HG03159 (cell line): Measurements from ENCODE around the gene KNDC1.
"Not testable (repeated sequence)": the region's sequence is repeated elsewhere in the genome, so short reads cannot be mapped to it uniquely, and the experiment has no call there.

Source experiments
- ATAC-seq: cut with Tn5 transposase; IDR thresholded peaks from one replicate; pipeline ENCODE4 v1.9.1; 2021; ENCODE audit warnings: mild to moderate bottlenecking, moderate library complexity; ENCODE audit not compliant: unreplicated experiment

Gene KNDC1

GRCh38 chr10:133139551-133140065 lies 20.4 kb upstream of the KNDC1 start:
- no peak for ATAC-seq

DNA sequence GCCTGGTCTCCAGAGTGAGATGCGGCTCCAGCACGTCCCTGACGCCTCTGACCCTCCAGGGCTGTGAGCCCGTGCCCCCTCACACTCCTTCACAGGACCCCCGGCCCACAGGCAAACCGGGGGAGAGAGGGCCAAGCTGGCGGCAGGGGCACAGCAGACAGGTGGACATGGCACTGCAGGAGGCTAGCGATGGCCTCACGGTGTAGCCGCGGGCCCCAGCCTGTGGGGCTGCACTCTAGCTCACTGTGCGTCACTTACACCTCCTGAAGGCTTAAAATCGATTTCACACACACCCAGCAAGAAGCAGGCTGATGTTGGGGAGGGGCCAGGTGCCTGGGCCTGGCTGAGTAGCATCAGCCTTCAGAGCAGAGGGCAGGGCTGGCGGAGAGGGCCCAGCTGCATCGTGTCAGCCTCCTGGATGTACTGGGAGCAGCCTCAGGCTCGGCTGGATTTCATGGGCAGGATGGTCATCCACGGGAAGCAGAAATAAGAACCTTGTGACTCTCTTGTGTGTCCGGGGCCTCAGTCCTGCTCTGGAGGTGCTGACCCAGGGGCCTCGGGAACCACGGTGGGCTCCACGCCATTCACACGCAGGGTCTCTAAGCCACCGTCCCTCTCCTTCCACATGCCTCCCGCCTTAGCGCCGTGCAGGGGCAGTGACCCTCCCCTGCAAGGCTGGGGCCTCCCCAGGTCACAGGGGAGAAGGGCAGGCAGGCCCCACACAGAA lies 19.4 kb upstream of the KNDC1 start:
- no peak for ATAC-seq

GRCh38 chr10:133141144-133141957 lies 18.7 kb upstream of the KNDC1 start:
- no peak for ATAC-seq

GRCh38 chr10:133141958-133142340 lies 18.1 kb upstream of the KNDC1 start:
- ATAC-seq, result no peak

DNA sequence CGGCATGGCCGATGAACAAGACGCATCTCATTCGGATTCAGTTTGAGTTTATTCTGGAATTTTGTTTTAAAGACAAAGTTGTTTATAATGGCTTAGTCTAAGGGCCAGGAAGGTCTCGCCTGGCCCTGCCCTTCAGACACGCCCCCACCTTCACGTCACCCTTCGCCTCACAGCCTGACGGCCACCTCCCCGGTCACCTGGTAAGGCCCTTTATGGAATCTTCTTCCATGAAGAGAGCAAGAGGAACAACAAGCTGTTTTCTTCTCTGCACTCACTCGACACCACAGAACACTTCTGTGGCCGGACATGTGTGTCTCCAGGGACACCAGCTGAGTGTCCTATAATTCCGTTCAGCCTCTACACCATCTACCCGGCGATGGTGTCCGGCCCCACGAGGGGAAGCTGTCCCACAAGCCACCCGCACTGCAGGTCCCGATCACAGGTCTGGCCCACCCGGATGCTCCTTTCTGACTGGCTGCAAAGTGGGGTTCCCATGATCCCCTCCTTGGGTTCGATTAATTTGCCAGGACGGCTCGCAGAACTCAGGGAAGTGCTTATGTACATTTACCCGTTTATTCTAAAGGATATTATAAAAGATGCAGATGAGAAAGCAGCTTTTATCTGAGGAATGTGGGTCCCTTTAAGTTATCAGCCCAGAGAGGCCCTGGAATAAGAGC lies 17.4 kb upstream of the KNDC1 start:
- ATAC-seq, result no peak

GRCh38 chr10:133143200-133143533 lies 16.9 kb upstream of the KNDC1 start:
- ATAC-seq, result no peak

GRCh38 chr10:133143546-133143945 lies 16.5 kb upstream of the KNDC1 start:
- no peak for ATAC-seq

DNA sequence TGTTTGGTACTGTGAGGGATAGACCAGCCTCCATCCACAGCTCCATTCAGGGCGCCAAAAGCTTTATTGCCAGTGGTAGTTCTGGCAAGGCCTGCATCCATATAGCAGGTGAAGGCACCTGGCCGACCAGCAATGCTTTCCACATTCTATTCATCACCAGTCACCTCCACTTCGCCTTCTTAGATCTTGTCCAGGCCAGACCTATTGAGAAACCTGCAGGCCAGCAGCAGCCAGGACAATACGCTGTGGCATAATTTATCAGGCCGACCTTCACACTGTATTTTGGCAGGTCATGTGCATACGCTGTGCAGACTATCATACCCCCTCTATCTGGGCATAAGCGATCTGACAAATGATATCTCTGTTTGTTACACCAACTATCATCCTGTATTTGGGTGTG lies 15.2 kb upstream of the KNDC1 start:
- no peak for ATAC-seq

DNA sequence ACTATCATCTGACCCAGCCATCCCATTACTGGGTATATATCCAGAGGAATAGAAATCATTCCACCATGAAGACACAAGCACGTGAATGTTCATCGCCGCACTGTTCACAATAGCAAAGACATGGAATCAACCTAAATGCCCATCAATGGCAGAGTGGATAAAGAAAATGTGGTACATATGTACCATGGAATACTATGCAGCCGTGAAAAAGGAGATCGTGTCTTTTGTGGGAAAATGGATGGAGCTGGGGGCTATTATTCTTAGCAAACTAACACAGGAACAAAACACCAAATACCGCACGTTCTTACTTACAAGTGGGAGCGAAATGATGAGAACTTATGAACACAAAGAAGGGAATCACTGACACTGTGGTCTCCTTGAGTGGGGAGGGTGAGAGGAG lies 9.8 kb upstream of the KNDC1 start:
- ATAC-seq, result no peak

DNA sequence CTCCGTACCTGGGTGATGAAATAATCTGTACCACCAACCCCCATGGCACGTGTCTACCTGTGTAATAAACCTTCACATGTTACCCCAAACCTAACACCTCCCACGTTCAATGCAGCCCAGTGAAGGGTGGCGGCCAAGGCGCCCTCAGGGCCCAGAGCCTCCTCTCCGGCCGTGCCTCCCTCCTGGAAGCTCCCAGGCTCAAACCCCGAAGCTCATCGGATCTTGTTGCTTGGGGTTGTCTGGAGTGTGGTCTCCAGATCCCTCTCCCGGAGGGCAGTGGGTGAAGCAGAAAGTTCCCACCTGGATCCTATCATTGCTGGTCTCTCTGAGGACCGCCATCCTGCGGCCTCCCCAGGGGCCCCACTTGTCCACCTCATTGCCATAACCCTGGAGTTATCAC lies 9.4 kb upstream of the KNDC1 start:
- ATAC-seq, result no peak

DNA sequence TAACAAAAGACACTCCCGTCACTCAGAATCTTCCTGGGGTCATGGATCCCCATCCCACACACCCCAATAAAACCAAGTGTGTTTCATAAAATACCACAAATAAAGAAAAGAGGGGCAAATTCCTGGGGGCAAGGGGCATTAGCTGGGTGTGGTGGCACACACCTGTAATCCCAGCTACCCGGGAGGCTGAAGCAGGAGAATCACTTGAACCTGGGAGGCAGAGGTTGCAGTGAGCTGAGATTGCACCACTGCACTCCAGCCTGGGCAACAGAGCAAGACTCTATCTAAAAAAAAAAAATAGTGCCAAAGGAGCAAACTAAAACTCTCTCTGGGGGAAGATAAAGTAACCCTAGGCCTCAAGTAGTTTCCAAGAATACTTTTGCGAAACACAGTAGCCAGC lies 8.9 kb upstream of the KNDC1 start:
- ATAC-seq, result not testable (repeated sequence)

DNA sequence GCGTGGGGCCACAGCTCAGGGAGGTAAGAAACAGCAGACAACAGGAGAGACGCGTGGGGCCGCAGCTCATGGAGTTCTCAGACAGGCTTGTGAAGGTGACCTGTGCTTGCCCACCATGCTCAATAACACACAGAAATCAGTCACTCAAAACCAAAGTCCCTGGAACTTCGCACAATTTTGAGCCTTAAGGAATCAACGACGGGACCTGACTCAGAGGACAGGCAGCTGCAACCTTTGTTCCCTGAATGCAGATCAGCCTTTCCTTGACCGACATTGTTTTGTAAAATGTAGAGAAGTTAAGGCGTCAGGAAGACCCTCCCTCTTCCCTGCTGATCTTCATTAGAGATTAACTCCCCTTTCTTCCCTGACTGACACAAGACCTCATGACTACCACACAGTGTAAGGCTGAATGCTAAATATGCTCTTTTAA lies 8.5 kb upstream of the KNDC1 start:
- ATAC-seq, result no peak

DNA sequence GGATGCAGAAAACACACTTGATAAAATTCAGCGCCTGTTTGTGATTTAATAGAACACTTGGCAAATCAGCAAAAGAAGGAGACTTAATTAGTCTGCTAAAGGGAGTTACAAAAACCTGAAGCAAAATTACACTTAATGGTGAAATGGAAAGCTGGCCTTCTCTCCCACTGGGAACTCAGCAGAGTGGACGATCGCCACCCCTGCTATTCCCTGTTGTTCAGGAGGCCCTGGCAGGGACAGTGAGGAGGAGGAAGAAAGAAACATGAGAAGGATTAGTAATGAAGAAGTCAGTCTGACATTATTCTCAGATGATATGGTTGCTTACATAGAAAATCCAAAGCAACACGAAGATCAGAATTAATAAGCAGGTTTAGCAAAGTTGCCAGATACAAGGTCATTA lies 5.6 kb upstream of the KNDC1 start:
- no peak for ATAC-seq

GRCh38 chr10:133154996-133155778 lies 4.8 kb upstream of the KNDC1 start:
- ATAC-seq, result no peak

GRCh38 chr10:133156674-133157579 lies 3.1 kb upstream of the KNDC1 start:
- ATAC-seq, result no peak

DNA sequence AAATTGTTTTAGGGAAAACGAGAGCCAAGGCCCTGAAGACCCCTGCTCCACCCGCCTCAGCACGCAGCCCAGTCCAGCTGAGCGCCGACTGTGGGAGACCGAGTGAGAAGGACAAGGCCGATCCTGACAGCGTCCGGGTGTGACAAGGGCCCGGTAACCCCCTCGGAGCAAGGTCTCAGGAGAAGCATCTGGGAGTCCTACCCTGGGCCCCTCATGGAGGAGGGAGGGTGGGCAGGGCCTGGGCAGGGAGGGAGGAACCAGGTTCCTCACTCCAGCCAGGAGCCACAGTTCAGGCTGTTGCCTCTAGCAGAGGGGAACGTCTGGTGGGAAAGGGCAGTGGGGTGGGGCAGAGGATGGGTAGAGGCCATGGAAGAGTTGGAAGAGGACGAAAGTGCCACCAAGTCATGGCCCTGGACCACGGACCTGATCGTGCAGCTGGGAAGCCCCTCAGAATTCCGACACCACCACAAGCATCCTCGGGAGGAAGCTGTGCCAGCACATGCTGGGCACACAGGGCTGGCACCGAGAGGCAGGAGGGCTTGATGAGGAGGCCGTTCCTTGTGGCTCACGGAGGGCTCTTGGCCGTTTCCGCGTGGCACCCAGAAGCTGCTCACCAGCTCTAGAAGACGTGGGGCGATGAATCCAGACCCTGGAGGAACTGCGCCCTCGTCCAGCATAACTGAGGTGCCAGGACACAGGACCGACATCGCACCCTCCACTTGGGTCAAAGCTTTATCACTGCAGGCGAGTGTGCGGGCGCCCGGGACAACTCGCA lies 2.2 kb upstream of the KNDC1 start:
- no peak for ATAC-seq

- ATAC-seq, result no peak
These were observed 1.6 kb upstream of the KNDC1 start for GRCh38 chr10:133158437-133158755.

- no peak for ATAC-seq
These were observed 1.0 kb upstream of the KNDC1 start for GRCh38 chr10:133158756-133159610.

DNA sequence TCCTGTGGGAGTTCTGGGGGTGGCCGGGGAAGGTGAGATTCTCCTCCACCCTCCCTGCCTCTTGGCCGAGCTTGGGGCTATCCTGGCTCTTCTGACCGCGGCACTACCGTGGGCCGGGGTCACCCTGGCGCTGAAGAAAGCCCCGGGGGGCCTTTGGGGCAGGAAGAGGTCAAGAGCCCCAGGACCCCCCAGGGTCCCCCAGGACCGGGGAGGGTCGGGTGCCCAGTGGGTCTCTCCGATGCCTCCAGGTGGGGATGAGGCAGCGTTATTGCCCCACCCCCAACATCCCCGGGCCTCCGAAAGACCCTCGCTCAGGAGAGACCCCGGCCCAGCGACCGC lies 439 bp upstream of the KNDC1 start:
- ATAC-seq, result no peak
